Brain pericyte (primary cell): ENCODE measurements around the gene TRPM6.
"Not testable (repeated sequence)": the region's sequence is repeated elsewhere in the genome, so short reads cannot be mapped to it uniquely, and the experiment has no call there.

Source experiments
- DNase-seq: peaks from one replicate; pipeline ENCODE4 v3.0.0-alpha.2; 2012; ENCODE audit warnings: low read depth, low spot score

TRPM6 gene

DNA sequence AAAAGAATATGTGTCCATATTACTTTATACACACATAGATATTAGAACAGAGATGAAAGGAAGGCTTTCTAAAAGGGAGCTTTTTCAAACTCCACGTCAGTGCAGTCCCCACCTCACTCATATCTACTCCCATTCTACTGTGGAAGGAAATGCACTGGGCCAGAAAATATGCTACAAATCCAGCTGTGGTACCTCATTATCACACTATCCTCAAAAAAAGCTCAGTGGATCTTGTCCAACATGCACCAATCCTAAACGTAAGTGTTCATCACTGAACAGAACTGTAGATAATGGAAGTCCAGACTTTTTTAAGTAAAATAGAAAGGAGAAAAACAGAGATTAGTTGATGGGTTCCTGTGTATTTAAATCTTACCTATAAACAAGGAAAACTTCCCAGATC is 27.9 kb downstream of the TRPM6 start:
- DNase-seq, result no peak

DNA sequence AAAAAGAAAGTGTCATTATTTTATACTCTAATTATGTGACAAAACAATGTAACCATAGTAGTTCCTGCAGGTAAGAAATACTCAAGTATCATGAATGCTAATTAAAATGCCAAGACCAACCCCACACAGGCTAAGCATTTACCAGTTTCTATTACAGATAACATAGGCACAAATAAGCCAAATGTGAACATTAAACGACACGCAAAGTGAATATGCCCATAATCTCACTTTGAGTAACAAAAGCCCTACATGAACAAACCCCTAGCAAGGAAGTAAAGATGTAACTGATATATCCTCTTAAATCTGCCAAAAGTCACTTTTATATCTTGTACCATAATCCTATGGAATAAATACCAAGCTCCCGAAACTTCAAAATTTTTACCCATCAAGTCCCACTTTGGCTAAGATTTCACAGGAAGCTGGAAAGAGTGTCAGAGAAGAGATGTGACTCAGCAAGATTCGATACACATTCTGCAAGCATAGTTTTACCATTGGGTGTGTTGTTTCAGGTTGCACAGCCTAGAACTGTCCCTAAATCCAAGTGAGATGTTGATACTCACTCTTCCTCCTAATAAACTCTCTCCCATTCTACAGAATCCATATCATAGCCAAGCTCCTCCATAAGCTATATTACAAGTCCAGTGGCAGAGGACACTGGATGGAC is 28.8 kb downstream of the TRPM6 start:
- no peak for DNase-seq

DNA sequence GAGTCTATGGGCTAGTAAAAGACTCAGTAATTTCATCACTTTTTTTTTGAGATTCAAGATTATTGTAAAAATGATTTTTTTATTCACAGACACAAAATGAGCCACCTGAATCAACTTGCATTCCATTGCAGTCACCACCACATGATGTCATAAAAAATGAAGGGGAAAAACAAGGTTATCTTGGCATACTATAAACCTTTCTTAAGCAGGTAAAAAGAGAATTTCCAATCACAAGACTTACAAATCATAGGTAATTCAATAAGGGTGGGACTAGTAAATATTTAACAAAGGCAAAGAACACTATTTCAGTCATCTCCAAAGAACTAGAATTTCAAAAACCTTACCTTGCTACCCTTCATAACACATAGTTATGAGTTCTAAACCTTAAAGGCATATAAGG is 30.7 kb downstream of the TRPM6 start:
- no peak for DNase-seq

DNA sequence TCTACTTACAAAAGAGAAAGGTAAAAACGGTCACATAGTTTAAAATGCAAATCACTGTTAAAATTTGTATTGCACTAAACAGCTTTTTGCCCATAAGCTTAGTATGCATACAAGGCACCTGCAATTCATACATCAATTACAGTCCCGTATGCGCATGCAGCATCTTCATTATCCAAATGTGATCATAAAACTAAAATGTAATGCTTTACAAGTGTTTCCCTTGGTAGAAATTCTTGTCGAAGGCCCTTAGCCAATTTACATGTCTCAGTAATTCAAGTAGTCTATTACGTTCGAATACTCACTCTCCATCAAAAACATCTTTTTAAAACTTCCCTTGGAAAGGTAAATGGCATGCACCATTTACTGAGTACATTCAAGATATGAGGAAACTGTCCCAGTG is 32.6 kb downstream of the TRPM6 start:
- DNase-seq, result no peak

DNA sequence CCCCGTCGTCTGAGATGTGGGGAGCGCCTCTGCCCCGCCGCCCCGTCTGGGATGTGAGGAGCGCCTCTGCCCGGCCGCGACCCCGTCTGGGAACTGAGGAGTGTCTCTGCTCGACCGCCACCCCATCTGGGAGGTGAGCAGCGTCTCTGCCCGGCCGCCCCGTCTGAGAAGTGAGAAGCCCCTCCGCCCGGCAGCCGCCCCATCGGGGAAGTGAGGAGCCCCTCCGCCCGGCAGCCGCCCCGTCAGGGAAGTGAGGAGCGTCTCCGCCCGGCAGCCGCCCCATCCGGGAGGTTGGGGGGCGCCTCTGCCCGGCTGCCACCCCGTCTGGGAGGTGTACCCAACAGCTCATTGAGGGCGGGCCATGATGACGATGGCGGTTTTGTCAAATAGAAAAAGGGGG is 34.7 kb downstream of the TRPM6 start:
- not testable (repeated sequence) for DNase-seq

DNA sequence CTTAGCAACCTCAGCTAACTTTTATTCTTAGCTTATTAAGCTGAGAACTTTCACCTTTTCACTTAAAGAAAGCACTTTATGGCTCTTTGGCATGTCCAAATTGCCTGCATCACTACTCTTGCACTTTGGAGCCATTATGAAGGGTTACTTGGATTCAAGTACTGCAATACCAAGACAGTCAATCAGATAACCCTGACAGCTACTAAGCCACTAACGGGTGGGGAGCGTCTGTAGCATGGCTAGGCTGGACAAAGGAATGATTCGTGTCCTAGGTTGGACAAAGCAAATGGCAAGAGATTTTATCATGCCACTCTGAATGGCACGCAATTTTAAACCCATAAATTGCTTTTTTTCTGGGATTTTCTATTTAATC is 39.6 kb downstream of the TRPM6 start:
- no peak for DNase-seq

DNA sequence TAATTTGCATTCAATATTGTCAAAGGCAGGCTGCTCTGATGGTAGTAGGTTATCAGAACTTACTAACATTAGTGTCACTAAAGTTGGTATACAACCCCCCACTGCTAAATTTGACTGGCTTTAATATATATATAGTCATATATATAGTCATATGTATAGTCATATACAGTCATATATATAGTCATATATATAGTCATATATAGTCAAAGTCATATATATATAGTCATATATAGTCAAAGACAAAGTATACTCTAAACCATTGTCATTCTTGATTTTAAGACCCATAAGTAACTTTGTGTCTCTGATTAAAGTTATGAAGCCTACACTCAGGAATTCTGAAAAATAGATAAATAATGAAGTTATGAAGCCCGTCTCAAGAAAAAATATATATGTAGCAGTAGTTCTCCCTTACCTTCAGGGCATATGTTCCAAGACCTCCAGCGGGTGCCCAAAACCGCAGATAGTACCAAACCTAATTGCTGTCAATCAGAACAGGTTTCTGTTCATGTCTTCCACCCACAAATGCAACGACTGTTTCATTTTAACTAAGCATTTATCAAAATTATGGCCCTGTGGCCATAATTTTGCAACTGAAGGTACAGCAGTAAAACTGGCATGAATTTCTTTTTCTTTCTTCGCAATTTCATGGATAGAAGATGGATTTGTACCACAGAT is 40.1 kb downstream of the TRPM6 start:
- no peak for DNase-seq

DNA sequence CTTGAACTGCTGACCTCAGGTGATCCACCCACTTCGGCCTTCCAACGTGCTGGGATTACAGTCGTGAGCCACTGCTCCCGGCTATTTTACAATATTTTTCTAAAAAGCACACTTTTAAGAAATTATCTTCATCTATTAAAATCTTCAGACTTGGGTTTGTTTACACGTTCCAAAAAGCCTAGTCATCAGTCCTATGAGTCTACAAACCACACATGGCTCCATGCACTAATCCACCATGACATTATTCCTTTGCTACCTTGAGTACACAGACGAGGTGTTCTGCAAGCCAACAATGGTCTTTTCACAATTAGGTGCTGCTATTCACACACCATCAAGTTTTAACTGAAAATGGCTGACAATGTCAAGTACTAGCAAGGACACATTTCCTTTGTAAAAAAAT is 41.0 kb downstream of the TRPM6 start:
- no peak for DNase-seq

DNA sequence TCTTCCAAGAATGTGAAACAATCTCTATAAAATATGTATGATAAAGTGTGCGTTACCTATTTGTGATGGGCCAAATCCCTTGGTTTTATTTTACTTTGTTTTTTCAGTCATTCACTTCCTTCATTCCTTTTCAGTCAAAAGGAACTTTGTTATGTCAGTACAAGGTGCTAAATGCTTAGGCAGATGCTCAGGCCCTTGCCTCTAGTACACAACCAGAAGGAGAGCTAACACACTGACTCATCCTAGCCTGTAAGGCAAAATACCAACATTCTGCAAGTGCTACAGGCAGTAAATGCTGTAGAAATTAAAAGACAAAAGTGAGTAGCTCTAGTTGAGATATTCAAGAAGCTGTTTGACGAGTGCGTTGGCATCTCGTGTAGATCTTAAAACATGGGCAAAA is 49.4 kb downstream of the TRPM6 start:
- DNase-seq, result no peak

DNA sequence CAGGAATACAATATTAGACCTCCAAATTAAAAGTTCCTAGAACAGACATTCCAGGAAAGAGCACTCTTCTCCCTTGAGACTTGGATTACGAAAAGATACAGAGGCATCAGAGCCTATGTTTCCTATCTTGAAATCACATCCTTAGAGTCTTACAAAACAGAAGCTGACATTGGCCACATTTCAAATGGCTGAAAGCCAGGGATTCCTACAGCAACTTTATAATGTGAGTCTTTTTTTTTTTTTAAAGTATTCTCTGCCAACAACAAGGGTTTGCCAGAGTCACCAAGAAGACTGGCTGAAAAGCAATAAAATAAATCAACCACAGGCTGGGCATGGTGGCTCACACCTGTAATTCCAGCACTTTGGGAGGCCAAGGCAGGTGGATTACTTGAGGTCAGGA is 63.1 kb downstream of the TRPM6 start:
- peak; percentile 43 for DNase-seq

DNA sequence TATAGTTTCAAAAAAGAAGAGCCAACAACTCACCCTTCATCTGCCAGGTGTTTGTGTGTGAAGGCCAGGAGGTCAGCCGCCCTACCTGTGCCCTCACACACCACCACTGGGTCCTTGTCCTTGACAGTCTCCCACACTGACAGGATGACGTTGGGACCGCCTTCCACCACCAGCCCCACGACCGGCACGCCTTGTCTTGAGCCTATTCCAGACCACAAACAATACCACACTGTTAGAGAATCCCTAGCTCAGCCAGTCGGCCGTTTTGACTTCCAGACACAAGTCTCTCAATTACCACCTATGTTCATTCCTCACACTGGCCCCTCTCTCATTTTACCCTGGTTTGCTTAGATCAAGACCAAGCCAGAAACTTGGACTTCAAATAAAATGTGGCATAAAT is 66.1 kb downstream of the TRPM6 start:
- no peak for DNase-seq

DNA sequence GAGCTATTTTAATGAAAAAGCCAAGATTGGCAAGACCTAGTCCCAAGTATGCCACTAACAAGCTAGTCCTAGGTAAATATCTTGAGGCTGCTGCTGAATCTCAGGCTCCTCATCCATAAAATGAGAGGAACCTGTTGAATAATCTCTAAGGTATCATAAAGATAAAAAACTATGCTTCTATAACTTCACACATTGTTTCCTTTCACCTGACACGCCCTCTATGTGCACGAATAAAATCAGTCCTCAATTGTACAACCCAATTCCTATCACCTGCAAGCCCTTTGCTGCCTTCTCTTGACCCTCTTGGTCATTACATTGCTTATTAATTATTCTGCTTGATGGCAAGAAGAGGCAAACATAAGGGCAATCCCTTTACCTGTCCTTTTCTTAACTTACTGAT is 69.9 kb downstream of the TRPM6 start:
- no peak for DNase-seq

DNA sequence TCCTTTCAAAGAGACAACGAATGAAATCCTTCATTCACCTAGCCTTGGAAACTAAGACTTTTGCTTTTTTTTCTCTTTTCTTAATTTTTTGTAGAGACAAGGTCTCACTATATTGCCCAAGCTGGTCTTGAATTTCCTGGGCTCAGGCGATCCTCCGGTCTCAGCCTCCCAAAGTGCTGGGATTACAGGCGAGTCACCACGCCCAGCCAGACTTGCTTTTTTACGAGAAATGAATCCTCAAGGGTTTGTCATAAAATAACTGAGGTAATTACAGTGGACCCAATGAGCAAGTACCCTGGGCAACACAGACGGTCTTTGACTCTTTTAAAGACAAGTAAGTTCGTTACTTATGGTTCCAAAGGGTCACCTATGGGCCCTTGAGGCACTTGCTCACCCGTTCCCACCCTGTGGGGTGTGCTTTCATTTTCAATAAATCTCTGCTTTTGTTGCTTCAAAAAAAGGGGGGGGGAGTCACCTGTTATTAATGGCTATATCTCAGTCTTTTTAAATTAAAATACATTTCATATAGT is 70.4 kb downstream of the TRPM6 start:
- DNase-seq, result no peak

DNA sequence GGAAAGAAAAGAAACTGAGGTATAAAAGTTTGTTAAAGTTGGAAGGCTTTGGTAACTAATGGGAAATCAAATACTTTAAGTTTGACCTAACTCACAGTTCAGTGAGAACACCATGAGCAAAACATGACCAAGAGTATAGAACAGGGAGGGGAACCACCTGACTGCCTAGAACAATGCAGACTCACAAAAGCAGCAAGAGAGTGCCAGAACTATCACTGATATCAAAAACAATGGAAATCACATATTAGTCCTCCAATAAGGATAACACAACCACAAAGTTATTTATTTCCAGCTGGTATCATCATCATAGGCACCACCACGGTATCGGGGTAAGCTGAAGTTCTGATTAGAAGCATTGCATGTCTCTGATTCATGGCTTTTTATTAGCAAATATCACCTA is 77.5 kb downstream of the TRPM6 start:
- DNase-seq, result no peak

DNA sequence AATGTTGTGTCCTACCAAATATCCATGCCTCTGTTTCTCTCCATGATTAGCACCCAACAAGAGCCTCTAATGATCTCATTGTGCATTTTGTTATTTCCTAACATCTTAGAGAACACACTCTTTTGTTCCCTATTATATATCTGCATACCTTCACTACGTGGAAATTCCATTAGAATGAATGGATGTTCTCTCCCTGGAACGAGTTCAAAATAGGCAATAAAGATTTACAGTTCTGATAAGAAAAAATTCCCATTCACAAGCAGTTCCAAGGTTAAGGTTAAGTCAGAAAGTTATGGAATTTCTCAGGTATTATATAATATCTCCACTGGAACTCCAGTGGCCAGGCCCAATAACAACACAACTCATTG is 83.7 kb downstream of the TRPM6 start:
- DNase-seq, result no peak

DNA sequence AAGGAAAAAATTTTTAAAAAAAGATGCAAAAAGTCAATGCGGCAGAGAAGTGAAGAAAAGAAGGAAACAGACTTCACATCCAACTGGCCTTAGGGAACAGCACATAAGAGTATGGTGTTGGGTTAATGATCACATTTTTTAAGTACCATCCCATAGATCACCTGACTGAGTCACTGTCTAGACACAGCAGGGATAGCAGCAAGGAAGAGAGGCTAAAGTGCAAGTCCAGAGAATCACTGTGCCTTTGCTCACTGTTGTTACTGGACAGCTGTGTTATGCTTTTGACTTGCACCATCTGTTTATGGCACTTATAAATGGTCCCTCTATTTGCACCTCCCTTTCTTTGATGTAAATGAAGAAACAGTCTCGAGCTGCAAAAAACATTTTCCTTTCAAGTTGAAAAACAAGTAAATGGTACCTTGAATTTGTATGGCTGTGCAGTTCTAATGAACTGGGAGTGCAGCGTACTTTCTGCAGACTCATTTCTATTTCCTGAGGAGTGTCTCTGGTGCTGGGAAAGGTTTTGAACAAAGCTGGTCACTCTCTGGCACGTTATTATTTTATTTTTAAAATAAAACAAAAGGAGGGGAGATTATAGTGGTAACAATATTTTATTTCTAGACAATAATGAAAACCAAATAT is 84.2 kb downstream of the TRPM6 start:
- DNase-seq, result no peak

DNA sequence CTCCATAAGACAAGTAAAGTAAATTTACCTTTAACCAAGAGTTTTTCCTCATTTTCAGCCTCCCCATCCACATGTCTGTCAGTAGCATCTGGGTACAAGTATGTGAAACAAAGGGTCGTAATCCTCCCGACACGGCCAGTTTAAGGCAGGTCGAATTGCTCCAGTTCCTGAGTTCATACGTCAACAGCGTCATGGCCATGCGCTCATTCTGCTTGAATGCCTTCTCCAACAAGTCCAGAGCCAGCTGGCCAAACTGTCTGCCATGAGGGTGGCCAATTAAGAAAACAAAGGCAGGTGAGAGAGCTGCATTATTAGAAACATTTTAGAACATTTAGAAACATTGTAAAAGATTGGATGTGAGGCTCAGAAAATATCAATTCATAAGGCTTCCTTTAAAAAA is 87.5 kb downstream of the TRPM6 start:
- no peak for DNase-seq

DNA sequence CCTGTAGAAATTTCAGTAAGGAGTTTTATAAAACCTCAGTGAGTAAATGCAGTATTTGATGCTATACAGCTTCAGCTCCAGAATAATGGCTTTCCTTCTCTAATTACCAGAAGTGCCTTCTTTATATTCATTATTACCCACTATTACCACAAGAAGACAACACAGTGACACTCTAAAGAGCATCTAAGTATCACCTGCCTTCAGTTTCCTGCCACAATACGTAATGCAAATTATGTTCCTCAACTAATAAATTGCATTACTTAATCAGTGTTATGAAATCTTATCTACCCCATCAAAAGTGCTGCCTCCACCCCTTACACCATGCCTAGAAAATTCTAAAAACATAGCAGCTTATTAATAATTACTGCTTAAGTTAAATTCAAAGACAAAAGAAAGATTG is 91.9 kb downstream of the TRPM6 start:
- DNase-seq, result no peak

DNA sequence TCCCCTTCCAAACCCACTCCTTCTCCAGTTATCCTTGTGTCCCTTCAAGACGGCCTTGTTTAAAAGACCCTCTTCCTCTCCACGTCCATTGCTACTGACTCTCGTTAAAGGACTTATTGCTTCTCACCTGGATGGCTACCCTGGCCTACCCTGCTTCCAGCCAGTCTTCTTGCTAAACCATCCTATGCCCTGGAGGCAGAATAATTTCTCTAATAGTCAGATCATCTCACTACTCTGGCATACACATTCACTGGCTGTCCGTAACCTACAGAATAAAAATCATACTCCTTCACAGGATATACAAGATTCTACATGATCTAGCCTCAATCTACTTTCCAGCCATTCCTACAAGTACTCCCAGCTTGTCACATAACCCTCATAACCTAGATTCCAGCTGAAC is 92.6 kb downstream of the TRPM6 start:
- no peak for DNase-seq

DNA sequence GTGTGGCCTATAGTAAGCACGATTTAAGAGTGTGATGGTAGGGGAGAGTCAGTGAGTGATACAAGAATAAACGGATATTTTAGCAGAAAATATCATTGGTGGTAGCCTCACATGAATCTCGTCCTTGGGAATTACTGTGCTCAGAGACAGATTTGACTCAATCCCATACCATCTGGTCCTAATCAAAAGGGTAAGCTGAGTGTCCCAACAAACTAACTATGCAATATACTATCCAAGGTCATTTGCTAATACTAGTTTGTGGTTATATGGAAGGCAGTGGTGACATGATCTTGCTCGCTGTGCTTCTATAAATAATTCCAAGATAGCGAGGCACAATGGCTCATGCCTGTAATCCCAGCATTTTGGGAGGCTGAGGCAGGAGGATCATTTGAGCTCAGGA is 103.2 kb downstream of the TRPM6 start:
- no peak for DNase-seq

DNA sequence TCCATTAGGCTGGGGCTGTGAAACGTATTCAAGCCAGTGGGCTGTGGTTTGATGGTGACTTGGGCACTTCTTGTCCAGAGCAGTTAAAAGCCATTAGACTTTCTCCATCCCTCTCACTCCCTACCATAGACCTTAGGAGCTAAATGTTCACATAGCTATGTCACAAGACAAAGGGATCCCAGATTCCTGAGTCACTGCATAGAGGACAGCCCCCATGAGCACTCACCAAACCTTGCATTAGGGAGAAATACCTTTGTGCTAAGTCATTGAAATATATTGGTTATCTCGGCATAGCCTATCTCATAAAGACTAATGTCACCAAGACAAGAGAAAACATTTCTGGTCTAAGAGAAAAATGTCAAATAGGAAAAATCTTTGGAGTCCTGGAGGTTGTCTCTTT is 104.3 kb downstream of the TRPM6 start:
- DNase-seq, result no peak

DNA sequence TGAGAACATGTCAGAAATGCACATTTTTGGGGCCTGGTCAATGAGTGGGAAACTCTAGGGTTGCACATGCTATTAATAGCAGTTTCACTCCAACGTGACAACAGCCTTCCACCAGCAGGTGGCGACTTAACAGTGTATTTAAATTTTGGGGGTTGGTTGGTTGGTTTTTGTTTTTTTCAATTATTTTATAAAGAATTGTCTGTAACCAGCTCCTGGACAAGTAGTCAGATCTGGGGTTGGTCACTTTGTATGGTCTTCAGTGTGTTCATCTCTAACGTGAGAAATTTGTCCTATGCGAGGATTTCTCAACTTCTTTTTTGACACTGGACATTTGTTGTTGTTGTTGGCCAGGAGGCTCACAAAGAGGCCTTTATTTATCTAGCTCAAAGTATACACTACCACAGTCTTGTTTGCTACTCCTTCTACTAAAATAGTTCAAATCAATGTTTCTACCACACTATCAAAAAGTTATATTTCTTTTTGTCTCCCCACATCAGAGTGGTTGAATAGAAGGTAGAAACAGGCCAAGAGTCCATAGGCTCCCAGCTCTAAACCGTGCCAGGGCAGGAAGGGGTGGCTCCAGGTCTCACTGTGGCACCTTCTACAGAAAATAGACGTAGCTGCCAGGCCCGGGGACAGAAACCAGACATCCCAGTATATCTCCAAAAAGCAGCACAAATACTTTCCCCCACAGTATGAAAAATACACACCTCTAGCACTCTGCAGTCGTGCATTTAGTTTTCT is 110.4 kb downstream of the TRPM6 start:
- no peak for DNase-seq
